Natural killer cell treated with Interleukin-12 subunit alpha and Interleukin-12 subunit beta and Interleukin-15 and Interleukin-18, amount 100 ng/mL, for 72 hours (primary cell): Measurements from ENCODE around the gene NUCKS1. TPM values are rescaled to one million over a fixed set of nuclear protein-coding genes. Genes with fewer than 3 reads are reported as not detected.
A peak's percentile ranks its signal among the peaks of the same experiment; 100 is the strongest.

Experiments
- ATAC-seq, 2 donors: fragments of 150-1000 bp; cut with Tn5 transposase in 1 of 2; sonication (Bioruptor Pico), chemical (Tn5 transposase) in 1 of 2; 2 replicates each; pipeline ENCODE4 v1.10.0; 2021
- DNase-seq: peaks from one replicate; pipeline ENCODE4 v3.0.0; 2022; ENCODE audit warnings: low spot score
- H3K27ac Mint-ChIP-seq, 2 donors: 1 replicate in 1 of 2; 2 replicates in 1 of 2; pipeline ENCODE4 v1.8.0; 2022; ENCODE audit warnings: mixed read lengths in 2 of 2, mild to moderate bottlenecking in 1 of 2, moderate library complexity in 1 of 2
- H3K27me3 Mint-ChIP-seq, 2 donors: 1 replicate in 1 of 2; 2 replicates in 1 of 2; pipeline ENCODE4 v1.8.0; 2022; ENCODE audit warnings: mixed read lengths in 2 of 2
- H3K36me3 Mint-ChIP-seq: one replicate; pipeline ENCODE4 v1.8.0; 2022; ENCODE audit warnings: mixed read lengths
- H3K4me1 Mint-ChIP-seq, 2 donors: 1 replicate in 1 of 2; 2 replicates in 1 of 2; pipeline ENCODE4 v1.8.0; 2022; ENCODE audit warnings: low read depth in 2 of 2, mixed read lengths in 2 of 2, mild to moderate bottlenecking in 1 of 2
- H3K4me3 Mint-ChIP-seq: one replicate; pipeline ENCODE4 v1.8.0; 2022; ENCODE audit warnings: mixed read lengths
- H3K9me3 Mint-ChIP-seq: 2 replicates; pipeline ENCODE4 v1.8.0; 2022; ENCODE audit warnings: mixed read lengths
- total RNA-seq, 2 donors: library from RNA; stranded (reverse); gene quantifications; one replicate each; pipeline ENCODE4 v1.2.3, GENCODE V29; 2022

The NUCKS1 gene, protein sequence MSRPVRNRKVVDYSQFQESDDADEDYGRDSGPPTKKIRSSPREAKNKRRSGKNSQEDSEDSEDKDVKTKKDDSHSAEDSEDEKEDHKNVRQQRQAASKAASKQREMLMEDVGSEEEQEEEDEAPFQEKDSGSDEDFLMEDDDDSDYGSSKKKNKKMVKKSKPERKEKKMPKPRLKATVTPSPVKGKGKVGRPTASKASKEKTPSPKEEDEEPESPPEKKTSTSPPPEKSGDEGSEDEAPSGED
- 100 to 1,000 TPM in 1 of 2 donors, 10 to 100 TPM in 1; 95.1 to 156 TPM for total RNA-seq

DNA sequence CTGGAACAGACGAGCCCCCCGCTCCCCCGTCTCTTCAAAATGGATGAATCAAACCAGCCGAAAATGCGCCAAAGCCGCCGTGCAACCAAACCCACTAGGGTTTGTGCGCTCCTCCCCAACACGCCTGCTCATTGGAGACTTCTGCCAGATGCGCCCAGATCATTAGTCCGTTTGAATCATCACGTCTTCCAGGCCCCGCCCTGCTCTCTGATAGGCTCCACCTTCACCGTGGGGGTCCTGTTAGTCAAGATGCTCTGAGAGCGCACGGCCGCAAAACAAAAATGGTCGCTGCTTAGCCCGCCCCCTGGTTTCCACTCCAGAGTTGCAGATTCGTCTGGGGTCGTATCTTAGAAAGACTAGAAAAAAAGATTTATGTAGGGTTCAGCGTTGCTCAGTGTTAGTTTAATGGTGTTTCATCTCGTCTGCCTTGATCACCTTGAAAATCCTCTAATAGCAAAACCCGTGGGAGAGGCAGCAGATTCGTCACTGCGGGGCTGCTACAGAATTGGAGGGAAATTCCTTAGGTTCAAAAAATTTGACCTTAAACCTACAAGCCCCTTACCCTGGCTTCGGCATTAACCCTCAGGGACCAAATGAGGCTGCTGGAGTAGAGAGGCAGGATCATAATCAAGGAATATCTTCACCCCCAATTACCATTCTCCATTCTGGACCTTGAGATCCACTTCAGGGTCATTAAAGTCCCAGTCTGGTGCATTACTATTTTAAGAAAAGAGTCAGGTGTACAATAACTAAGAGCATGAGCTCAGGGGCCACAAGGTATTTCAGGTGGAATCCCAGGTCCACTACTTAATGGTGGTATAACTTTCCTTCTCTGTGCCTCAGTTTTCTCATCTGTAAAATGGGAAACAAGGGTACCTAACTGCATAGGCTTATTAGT lies at the start of gene NUCKS1:
Gene NUCKS1 (minus strand): TSS at position 45 of the 898 bp plus-strand sequence. CDS start 209 bp downstream, outside the sequence.
- no peaks in the 10 kb centered on the region for H3K27me3 Mint-ChIP-seq

DNA sequence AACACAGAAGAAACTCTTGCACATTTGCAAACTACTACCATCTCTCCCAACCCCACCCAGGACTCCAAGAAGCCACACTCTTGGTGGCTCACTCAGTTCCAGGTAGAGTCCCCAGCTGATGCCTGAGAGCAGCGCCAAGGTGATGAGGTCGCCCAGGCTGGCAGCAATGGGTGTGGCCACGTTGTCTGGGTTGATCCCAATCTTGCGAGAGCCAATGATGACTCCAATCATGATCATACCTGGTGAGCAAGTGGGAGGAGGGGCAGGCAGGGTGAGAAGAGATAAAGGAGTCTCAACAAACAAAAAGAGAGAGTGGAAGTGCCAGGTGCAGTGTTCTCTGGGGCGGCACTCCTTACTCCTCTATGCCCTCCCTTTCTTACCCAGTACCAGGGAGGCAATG lies 48.6 kb upstream of the NUCKS1 start:
- no peaks in the 10 kb centered on the region for H3K9me3 Mint-ChIP-seq
- DNase-seq (no peak), ATAC-seq (no peak)
- H3K4me3 Mint-ChIP-seq: no peak overlapping the region
- H3K4me1 Mint-ChIP-seq: peaks cover 13 to 33% of the 10 kb centered on the region in 2 donors
- H3K27ac Mint-ChIP-seq: peak overlapping the region in 1 of 2 donors; percentile 63
- peaks cover 9% of the 10 kb centered on the region for H3K36me3 Mint-ChIP-seq
- no peaks in the 10 kb centered on the region for H3K27me3 Mint-ChIP-seq

More for the DNA sequence above, at the start of gene NUCKS1:
- peaks cover 41 to 43% of the 10 kb centered on the region in 2 donors for H3K4me1 Mint-ChIP-seq
- no peaks in the 10 kb centered on the region for H3K9me3 Mint-ChIP-seq
- peak; percentile 86 to 89 for ATAC-seq
- DNase-seq: peak; percentile 99
- H3K36me3 Mint-ChIP-seq: peaks cover 18% of the 10 kb centered on the region
- peak within 1 kb of the TSS; percentile 94 to 97 for H3K27ac Mint-ChIP-seq
- peak within 1 kb of the TSS; percentile 89 for H3K4me3 Mint-ChIP-seq

- peak overlapping the region; percentile 27 to 63 for H3K27ac Mint-ChIP-seq
- no peaks in the 10 kb centered on the region for H3K27me3 Mint-ChIP-seq
- DNase-seq (no peak), ATAC-seq (no peak)
- peaks cover 12 to 39% of the 10 kb centered on the region in 2 donors for H3K4me1 Mint-ChIP-seq
- no peaks in the 10 kb centered on the region for H3K9me3 Mint-ChIP-seq
- no peak overlapping the region for H3K4me3 Mint-ChIP-seq
- H3K36me3 Mint-ChIP-seq: peaks cover 13% of the 10 kb centered on the region
These were observed 47.2 kb upstream of the NUCKS1 start for GRCh38 chr1:205797168-205797567.

DNA sequence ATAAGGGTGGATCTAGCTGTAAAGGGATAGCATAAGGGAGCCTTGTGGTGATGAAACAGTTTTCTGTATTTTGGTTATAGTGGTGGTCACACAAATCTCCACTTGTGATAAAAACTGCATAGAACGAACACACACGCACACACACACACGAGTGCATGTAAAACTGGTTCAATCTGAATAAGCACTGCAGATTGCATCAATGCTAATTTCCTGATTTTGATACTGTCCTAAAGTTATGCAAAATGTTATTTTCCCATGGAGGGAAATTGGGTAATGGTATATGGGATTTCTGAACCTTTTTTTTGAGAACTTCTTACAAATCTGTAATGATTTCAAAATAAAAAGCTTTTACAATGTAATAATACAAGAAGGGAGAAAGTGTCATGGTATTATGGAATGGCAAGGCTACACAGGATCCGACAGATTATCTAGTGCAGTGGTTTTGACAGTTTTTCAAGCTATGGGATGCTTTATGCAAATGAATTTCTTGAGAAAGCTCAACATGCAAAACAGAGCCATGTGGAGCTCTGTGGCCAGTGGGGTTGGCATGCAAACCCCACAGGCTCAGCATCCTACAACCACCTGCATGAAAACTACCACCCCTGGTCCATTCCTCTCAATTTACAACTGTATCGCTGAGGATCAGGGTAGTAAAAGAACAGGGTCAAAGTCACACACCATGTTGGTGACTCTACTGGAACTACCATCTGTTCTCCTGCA lies 44.2 kb upstream of the NUCKS1 start:
- Mint-ChIP-seq H3K27ac (peak overlapping the region; percentile 79 to 84), H3K36me3 (peaks cover 30% of the 10 kb centered on the region), H3K4me1 (peaks cover 23 to 53% of the 10 kb centered on the region in 2 donors), H3K4me3 (peak overlapping the region; percentile 50), H3K27me3 (no peaks in the 10 kb centered on the region), H3K9me3 (no peaks in the 10 kb centered on the region)
- DNase-seq (no peak), ATAC-seq (peak; percentile 67 to 83)

GRCh38 chr1:205792961-205793673 lies 43.1 kb upstream of the NUCKS1 start:
- H3K27me3 Mint-ChIP-seq: no peaks in the 10 kb centered on the region
- peak overlapping the region; percentile 79 to 84 for H3K27ac Mint-ChIP-seq
- peaks cover 30% of the 10 kb centered on the region for H3K36me3 Mint-ChIP-seq
- ATAC-seq (no peak), DNase-seq (no peak)
- peaks cover 23 to 45% of the 10 kb centered on the region in 2 donors for H3K4me1 Mint-ChIP-seq
- H3K4me3 Mint-ChIP-seq: peak overlapping the region; percentile 1
- no peaks in the 10 kb centered on the region for H3K9me3 Mint-ChIP-seq

- Mint-ChIP-seq H3K36me3 (peaks cover 30% of the 10 kb centered on the region), H3K4me3 (no peak overlapping the region), H3K27me3 (no peaks in the 10 kb centered on the region), H3K27ac (peak overlapping the region in 1 of 2 donors; percentile 79), H3K4me1 (peaks cover 27 to 50% of the 10 kb centered on the region in 2 donors), H3K9me3 (no peaks in the 10 kb centered on the region)
- ATAC-seq: no peak
- DNase-seq: no peak
These were observed 42.5 kb upstream of the NUCKS1 start for GRCh38 chr1:205792481-205792881.

DNA sequence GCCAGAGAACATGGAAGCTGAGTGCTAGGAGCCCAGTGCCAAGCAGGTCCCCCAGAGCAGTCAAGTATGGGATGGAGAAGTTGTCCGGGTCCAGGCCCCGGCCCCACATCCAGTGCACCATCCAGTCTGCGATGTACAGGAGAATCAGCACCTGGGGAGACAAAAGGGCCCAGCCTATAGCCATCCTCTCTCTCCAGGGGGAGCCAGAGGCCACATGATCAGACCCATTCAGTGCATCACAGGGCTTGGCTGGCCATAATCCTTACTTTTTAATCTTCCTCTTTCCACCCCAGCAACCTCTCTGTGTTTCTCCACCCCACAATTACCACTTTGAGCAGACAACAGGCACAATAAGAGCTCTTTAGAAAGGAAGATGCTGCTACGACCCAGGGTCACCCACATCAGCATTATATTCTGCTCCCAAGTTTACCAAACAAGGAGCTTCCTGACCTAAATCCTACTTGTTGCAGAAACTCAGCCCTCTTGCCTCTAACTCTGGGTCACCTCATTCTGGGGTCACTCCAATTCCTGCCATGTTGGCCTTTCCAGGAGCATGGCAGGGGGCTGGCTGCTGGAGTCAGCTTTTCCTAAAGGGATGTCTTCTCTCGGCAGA lies 41.7 kb upstream of the NUCKS1 start:
- peak overlapping the region; percentile 30 for H3K4me3 Mint-ChIP-seq
- peak; percentile 74 for ATAC-seq
- peaks cover 30% of the 10 kb centered on the region for H3K36me3 Mint-ChIP-seq
- peak overlapping the region; percentile 26 to 88 for H3K27ac Mint-ChIP-seq
- peaks cover 29 to 48% of the 10 kb centered on the region in 2 donors for H3K4me1 Mint-ChIP-seq
- H3K9me3 Mint-ChIP-seq: no peaks in the 10 kb centered on the region
- DNase-seq: no peak
- no peaks in the 10 kb centered on the region for H3K27me3 Mint-ChIP-seq

GRCh38 chr1:205787287-205787916 lies 37.4 kb upstream of the NUCKS1 start:
- peak overlapping the region; percentile 10 to 50 for H3K27ac Mint-ChIP-seq
- peaks cover 24 to 40% of the 10 kb centered on the region in 2 donors for H3K4me1 Mint-ChIP-seq
- H3K9me3 Mint-ChIP-seq: no peaks in the 10 kb centered on the region
- DNase-seq (no peak), ATAC-seq (no peak)
- H3K4me3 Mint-ChIP-seq: no peak overlapping the region
- peaks cover 17% of the 10 kb centered on the region for H3K36me3 Mint-ChIP-seq
- no peaks in the 10 kb centered on the region for H3K27me3 Mint-ChIP-seq

DNA sequence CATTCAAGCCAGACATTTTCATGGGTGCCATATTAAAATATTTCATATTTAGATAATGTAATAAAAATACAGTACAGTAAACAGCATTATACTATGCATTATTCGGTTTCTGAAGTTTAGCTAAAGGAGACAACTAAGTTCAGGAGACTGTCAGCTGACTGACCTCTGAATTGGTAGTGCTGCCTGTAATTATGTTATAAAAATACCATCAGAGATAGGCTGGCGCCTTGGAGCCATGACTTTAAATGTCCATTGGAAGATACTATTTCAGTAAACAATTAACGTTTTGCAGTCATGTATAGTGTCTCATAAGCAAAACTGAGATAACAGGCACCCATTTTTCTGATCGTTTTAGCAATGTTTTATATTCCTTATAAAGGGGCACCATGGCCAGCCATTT lies 36.6 kb upstream of the NUCKS1 start:
- no peak for ATAC-seq
- H3K27ac Mint-ChIP-seq: no peak overlapping the region
- no peaks in the 10 kb centered on the region for H3K9me3 Mint-ChIP-seq
- no peak for DNase-seq
- H3K4me3 Mint-ChIP-seq: no peak overlapping the region
- H3K27me3 Mint-ChIP-seq: no peaks in the 10 kb centered on the region
- H3K4me1 Mint-ChIP-seq: peaks cover 26 to 38% of the 10 kb centered on the region in 2 donors
- H3K36me3 Mint-ChIP-seq: peaks cover 17% of the 10 kb centered on the region

DNA sequence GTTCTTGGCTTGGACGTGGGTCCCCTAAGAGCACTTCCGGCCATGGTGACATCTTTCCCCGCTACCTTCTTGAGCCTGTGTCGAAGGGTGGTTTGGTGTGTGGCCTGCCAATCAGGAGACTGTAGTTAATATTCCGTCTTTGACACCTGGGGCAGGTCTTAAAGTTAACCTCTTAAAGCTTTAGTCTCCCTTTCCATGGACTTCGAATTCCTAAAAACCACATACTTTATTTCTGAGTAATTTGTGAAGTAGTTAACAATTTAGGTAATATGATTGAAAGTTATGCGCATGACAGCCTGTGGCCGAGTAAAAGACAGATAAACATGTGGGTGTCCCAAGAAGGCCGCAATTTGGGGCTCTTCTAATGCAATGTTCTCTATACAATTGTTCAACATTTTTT lies 35.5 kb upstream of the NUCKS1 start:
- DNase-seq (no peak), ATAC-seq (no peak)
- no peaks in the 10 kb centered on the region for H3K9me3 Mint-ChIP-seq
- H3K27ac Mint-ChIP-seq: peak overlapping the region in 1 of 2 donors; percentile 56
- no peaks in the 10 kb centered on the region for H3K27me3 Mint-ChIP-seq
- peaks cover 11% of the 10 kb centered on the region for H3K36me3 Mint-ChIP-seq
- peaks cover 23 to 43% of the 10 kb centered on the region in 2 donors for H3K4me1 Mint-ChIP-seq
- no peak overlapping the region for H3K4me3 Mint-ChIP-seq

DNA sequence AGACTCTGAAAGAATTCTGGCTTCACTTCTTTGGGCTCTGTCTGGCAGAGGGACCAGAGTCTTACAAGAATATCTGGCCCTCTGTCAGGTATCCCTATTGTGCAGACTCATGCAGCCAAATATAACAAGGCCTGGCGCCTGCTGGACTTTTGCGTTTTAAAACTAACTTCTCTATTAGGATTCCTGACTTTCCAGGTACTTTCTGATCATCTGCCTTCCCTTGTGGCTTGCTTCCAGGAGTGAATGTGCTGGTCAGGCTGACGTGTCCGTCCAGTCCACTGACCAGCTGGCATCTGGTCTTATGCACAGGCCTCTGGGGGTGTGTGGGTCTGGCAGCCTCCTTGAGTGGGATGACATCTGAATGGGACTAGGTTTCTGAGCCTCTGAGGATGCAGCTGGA lies 33.9 kb upstream of the NUCKS1 start:
- Mint-ChIP-seq H3K27me3 (no peaks in the 10 kb centered on the region), H3K4me1 (peaks cover 26 to 37% of the 10 kb centered on the region in 2 donors), H3K27ac (peak overlapping the region in 1 of 2 donors; percentile 56), H3K4me3 (no peak overlapping the region), H3K36me3 (peaks cover 3% of the 10 kb centered on the region), H3K9me3 (no peaks in the 10 kb centered on the region)
- DNase-seq (no peak), ATAC-seq (no peak)

GRCh38 chr1:205783433-205783795 lies 33.4 kb upstream of the NUCKS1 start:
- DNase-seq (no peak), ATAC-seq (no peak)
- Mint-ChIP-seq H3K9me3 (no peaks in the 10 kb centered on the region), H3K27me3 (no peaks in the 10 kb centered on the region), H3K27ac (peak overlapping the region; percentile 57 to 86), H3K4me1 (peaks cover 31 to 42% of the 10 kb centered on the region in 2 donors), H3K36me3 (peaks cover 6% of the 10 kb centered on the region), H3K4me3 (no peak overlapping the region)
